Endothelial cell of umbilical vein (primary cell): ENCODE measurements around the gene KIAA0753. TPM values are rescaled to one million over a fixed set of nuclear protein-coding genes. Genes with fewer than 3 reads are reported as not detected.

Experiments used
- BruUV-seq: library from RNA; stranded (reverse); fragments of 400-500 nt; replicated peaks from 2 replicates; lab custom pipeline; 2021; lab: Mats Ljungman, UMichigan
- CTCF ChIA-PET: fragments of 300-600, 350-600 bp; sonication (Branson Sonifier 250); formaldehyde crosslinking; loops from one replicate; lab custom pipeline; 2021; ENCODE audit warnings: antibody characterized with exemption, inconsistent platforms; lab: Charles Lee
- POLR2A ChIA-PET: fragments of 300-600, 350-600 bp; sonication (Branson Sonifier 250); formaldehyde crosslinking; loops from one replicate; lab custom pipeline; 2021; ENCODE audit warnings: antibody characterized with exemption, inconsistent platforms; lab: Charles Lee
- DNase-seq: peaks from one replicate; pipeline ENCODE4 v3.0.0-alpha.2; 2011; ENCODE audit warnings: low read depth, low spot score
- FAIRE-seq: peaks from 2 replicates; lab custom pipeline; 2011; peaks lifted over from hg19 to GRCh38; lab: Jason Lieb, UNC
- H2AFZ ChIP-seq: 2 replicates; pipeline ENCODE4 v1.6.0; 2012; ENCODE audit warnings: low read depth, low read length, control low read depth, inconsistent platforms
- H3K27ac ChIP-seq: 2 replicates; pipeline ENCODE4 v1.5.1; 2011; ENCODE audit warnings: low read depth, mild to moderate bottlenecking, control low read depth, low read length, moderate library complexity; ENCODE audit not compliant: insufficient read depth
- H3K27me3 ChIP-seq, 2 experiments: 2 replicates each; pipeline versions ENCODE4 v1.6.0 to v1.6.1; 2011; ENCODE audit warnings: low read length in 2 of 2, mixed read lengths in 1 of 2; ENCODE audit not compliant: control insufficient read depth in 2 of 2, insufficient read depth in 2 of 2
- H3K36me3 ChIP-seq, 2 experiments: 2 replicates in 1 of 2; 3 replicates in 1 of 2; pipeline ENCODE4 v1.5.1; 2011; ENCODE audit warnings: low read length in 2 of 2, mild to moderate bottlenecking in 1 of 2, moderate library complexity in 1 of 2; ENCODE audit not compliant: control insufficient read depth in 2 of 2, insufficient read depth in 2 of 2; ENCODE audit errors: extremely low read depth in 1 of 2
- H3K4me1 ChIP-seq: 3 replicates; pipeline ENCODE4 v1.5.1; 2011; ENCODE audit warnings: mild to moderate bottlenecking, low read length; ENCODE audit not compliant: control insufficient read depth, insufficient read depth; ENCODE audit errors: extremely low read depth
- H3K4me2 ChIP-seq: 2 replicates; pipeline ENCODE4 v1.6.1; 2011; ENCODE audit warnings: low read length, control low read depth, mixed read lengths; ENCODE audit not compliant: insufficient read depth
- H3K4me3 ChIP-seq, 3 experiments: fragments of 200-600 bp in 1 of 3; sonication (generic), shearing (Covaris generic) in 1 of 3; replicated peaks in 1 of 3; 2 replicates each; pipeline ENCODE4 v1.5.1; 2011 to 2016; ENCODE audit warnings: control low read depth in 3 of 3, low read length in 3 of 3, mild to moderate bottlenecking in 2 of 3, inconsistent platforms in 1 of 3, low read depth in 1 of 3, moderate library complexity in 1 of 3; ENCODE audit not compliant: insufficient read depth in 1 of 3
- H3K79me2 ChIP-seq: 2 replicates; pipeline ENCODE4 v1.6.0; 2012; ENCODE audit warnings: low read length, inconsistent platforms; ENCODE audit not compliant: control insufficient read depth, insufficient read depth
- H3K9ac ChIP-seq: replicated peaks from 2 replicates; pipeline ENCODE3; 2011; ENCODE audit warnings: low read length, control low read depth; ENCODE audit not compliant: insufficient read depth; ENCODE audit errors: extremely low read depth
- H3K9me1 ChIP-seq: replicated peaks from 3 replicates; pipeline ENCODE4 v1.6.0; 2011; ENCODE audit warnings: mild to moderate bottlenecking, low read length; ENCODE audit not compliant: control insufficient read depth, insufficient read depth; ENCODE audit errors: extremely low read depth
- H3K9me3 ChIP-seq: replicated peaks from 2 replicates; pipeline ENCODE4 v1.5.1; 2012; ENCODE audit warnings: low read length, inconsistent platforms; ENCODE audit not compliant: control insufficient read depth, insufficient read depth
- H4K20me1 ChIP-seq: replicated peaks from 2 replicates; pipeline ENCODE3; 2011; ENCODE audit warnings: mild to moderate bottlenecking, low read length; ENCODE audit not compliant: control insufficient read depth, insufficient read depth; ENCODE audit errors: extremely low read depth
- EZH2 ChIP-seq: IDR thresholded peaks from 2 replicates; pipeline ENCODE4 v1.6.1; 2012; ENCODE audit warnings: borderline replicate concordance, low read depth, mild to moderate bottlenecking, moderate library complexity, low read length, inconsistent platforms; ENCODE audit not compliant: severe bottlenecking
- FOS ChIP-seq: IDR thresholded peaks from 2 replicates; pipeline ENCODE4 v1.6.1; 2011; ENCODE audit warnings: mild to moderate bottlenecking, low read length, moderate library complexity, borderline replicate concordance; ENCODE audit not compliant: insufficient read depth
- GATA2 ChIP-seq: IDR thresholded peaks from 2 replicates; pipeline ENCODE4 v1.7.0; 2011; ENCODE audit warnings: low read depth, mild to moderate bottlenecking, moderate library complexity, mixed read lengths, low read length; ENCODE audit not compliant: insufficient read length, insufficient read depth
- JUN ChIP-seq: IDR thresholded peaks from 2 replicates; pipeline ENCODE4 v1.6.1; 2011; ENCODE audit warnings: borderline replicate concordance, low read depth; ENCODE audit not compliant: insufficient read length, insufficient read depth
- MYC ChIP-seq: IDR thresholded peaks from one replicate; pipeline ENCODE4 v1.6.1; 2011; ENCODE audit warnings: mild to moderate bottlenecking, low read depth, low read length
- POLR2A ChIP-seq: IDR thresholded peaks from 2 replicates; pipeline ENCODE4 v1.6.1; 2012; ENCODE audit warnings: low read depth, mild to moderate bottlenecking, control low read depth, low read length
- POLR2AphosphoS5 ChIP-seq: IDR thresholded peaks from 2 replicates; pipeline ENCODE4 v1.6.1; 2012; ENCODE audit warnings: low read depth, mild to moderate bottlenecking, control low read depth, low read length, moderate library complexity; ENCODE audit not compliant: insufficient read depth
- dilution Hi-C: fragments of 300-500 bp; cut with MboI; formaldehyde crosslinking; loops from one replicate; pipeline ENCODE4 v1.15.0; 2019; ENCODE audit warnings: low sequenced_read_pairs; ENCODE audit not compliant: extremely low pct_ligation_motif_present
- intact Hi-C: fragments of 100-400 bp; cut with micrococcal nuclease; formaldehyde crosslinking; loops from one replicate; pipeline ENCODE4 v1.10.0; 2022
- polyA plus RNA-seq, 4 experiments: library from polyadenylated mRNA; depleted of rRNA in 3 of 4; stranded (reverse) in 3 of 4; unstranded in 1 of 4; fragments of >200 nt; gene quantifications; 2 replicates each; pipeline versions ENCODE4 v1.2.1 to v1.2.3, GENCODE V29; 2011 to 2012; ENCODE audit warnings: missing spikeins in 1 of 4
- total RNA-seq: library from RNA; stranded (reverse); gene quantifications from 2 replicates; pipeline ENCODE4 v1.2.3, GENCODE V29; 2021
- TF ChIP-seq, protein P1 (sequence below), 2 donors: IDR thresholded peaks; 1 replicate in 1 of 2; 2 replicates in 1 of 2; pipeline ENCODE4 v1.5.1; 2011; ENCODE audit warnings: low read length in 2 of 2, mild to moderate bottlenecking in 2 of 2, moderate library complexity in 2 of 2, control low read depth in 1 of 2, inconsistent platforms in 1 of 2, low read depth in 1 of 2; ENCODE audit not compliant: insufficient read depth in 1 of 2; ENCODE audit errors: extremely low read depth in 1 of 2
- TF ChIP-seq, protein P2 (sequence below): IDR thresholded peaks from 2 replicates; pipeline ENCODE4 v1.6.1; 2011; ENCODE audit not compliant: insufficient read depth, insufficient read length

The KIAA0753 gene
- total and polyA plus RNA-seq, 2 donors (not counting 3 experiments of a cell fraction or from before 2014, with no cell fraction given): 5.3 to 23.9 TPM

DNA sequence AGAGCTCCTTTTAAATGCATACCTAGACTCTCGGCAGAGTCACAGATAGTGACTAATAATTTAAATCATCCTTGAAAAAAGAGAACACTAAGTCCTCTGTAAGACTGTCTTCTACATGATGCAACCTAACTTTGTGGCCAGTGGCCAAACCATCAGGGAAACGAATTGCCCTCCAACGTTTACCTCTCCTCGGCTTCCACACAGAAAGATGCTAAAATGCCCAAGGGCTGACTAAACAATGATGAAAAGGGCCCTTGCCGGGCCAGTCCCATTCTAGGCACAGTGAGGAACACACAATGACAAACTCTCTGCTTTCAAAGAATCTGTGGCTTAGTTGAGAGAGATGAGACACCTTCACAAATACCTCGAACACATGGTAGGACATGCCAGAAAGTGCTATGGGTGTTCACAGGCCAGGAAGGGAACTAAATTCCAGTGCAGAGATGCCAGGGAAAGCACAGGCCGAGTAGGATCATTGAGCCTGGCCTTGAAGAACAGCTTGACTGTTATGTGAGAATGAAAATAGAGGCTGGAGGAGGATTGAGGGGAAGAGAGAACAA is 48.8 kb downstream of the KIAA0753 start:
- Histone ChIP-seq H3K9me3 (no peaks in the 10 kb centered on the region), H3K4me2 (no peak overlapping the region), H3K4me3 (no peak overlapping the region), H3K27ac (no peak overlapping the region), H4K20me1 (no peaks in the 10 kb centered on the region), H3K27me3 (no peaks in the 10 kb centered on the region), H3K79me2 (no peaks in the 10 kb centered on the region), H3K4me1 (no peaks in the 10 kb centered on the region), H3K36me3 (peaks cover 17 to 39% of the 10 kb centered on the region in 2 experiments), H3K9me1 (no peaks in the 10 kb centered on the region), H3K9ac (no peak overlapping the region), H2AFZ (no peak overlapping the region)
- CTCF ChIA-PET: no interaction called here
- BruUV-seq: no TSS peak
- DNase-seq (no peak), FAIRE-seq (no peak)
- POLR2A ChIA-PET: no interaction called here
- dilution Hi-C loops (no loop called here), intact Hi-C loops (no loop called here)
- TF ChIP-seq POLR2AphosphoS5 (no peak), POLR2A (no peak), JUN (no peak), MYC (no peak), FOS (no peak), EZH2 (no peak), GATA2 (no peak)
- TF ChIP-seq, protein P1, sequence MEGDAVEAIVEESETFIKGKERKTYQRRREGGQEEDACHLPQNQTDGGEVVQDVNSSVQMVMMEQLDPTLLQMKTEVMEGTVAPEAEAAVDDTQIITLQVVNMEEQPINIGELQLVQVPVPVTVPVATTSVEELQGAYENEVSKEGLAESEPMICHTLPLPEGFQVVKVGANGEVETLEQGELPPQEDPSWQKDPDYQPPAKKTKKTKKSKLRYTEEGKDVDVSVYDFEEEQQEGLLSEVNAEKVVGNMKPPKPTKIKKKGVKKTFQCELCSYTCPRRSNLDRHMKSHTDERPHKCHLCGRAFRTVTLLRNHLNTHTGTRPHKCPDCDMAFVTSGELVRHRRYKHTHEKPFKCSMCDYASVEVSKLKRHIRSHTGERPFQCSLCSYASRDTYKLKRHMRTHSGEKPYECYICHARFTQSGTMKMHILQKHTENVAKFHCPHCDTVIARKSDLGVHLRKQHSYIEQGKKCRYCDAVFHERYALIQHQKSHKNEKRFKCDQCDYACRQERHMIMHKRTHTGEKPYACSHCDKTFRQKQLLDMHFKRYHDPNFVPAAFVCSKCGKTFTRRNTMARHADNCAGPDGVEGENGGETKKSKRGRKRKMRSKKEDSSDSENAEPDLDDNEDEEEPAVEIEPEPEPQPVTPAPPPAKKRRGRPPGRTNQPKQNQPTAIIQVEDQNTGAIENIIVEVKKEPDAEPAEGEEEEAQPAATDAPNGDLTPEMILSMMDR (IDR thresholded peaks at IDR 0.05; ENCODE audit: extremely low read depth in 1 of 2, insufficient read depth in 1 of 2, low read depth in 1 of 2, low read length in 2 of 2): no peak
- TF ChIP-seq, protein P2, sequence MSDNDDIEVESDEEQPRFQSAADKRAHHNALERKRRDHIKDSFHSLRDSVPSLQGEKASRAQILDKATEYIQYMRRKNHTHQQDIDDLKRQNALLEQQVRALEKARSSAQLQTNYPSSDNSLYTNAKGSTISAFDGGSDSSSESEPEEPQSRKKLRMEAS: no peak
